HepG2 (cell line): ENCODE data around the gene GMEB2. TPM values are rescaled to one million over a fixed set of nuclear protein-coding genes. Genes with fewer than 3 reads are reported as not detected.
A peak's percentile ranks its signal among the peaks of the same experiment; 100 is the strongest.

ENCODE experiments used
- ATRX ChIP-seq: sonication (generic); formaldehyde crosslinking; IDR thresholded peaks from 2 replicates; pipeline ENCODE4 v1.4.0; 2020; ENCODE audit warnings: missing genetic modification reagents, borderline replicate concordance
- GATAD2A ChIP-seq: IDR thresholded peaks from 2 replicates; pipeline ENCODE4 v1.6.1; 2016
- HES4 ChIP-seq: sonication (generic); formaldehyde crosslinking; IDR thresholded peaks from 2 replicates; pipeline ENCODE4 v1.9.0; 2021; ENCODE audit warnings: mild to moderate bottlenecking, missing genetic modification reagents, borderline replicate concordance
- HMGXB4 ChIP-seq, 2 experiments: sonication (generic) in 1 of 2; formaldehyde crosslinking in 1 of 2; IDR thresholded peaks; 2 replicates each; pipeline versions ENCODE4 v1.4.0 to v1.6.1; 2018 to 2020; ENCODE audit warnings: missing genetic modification reagents in 2 of 2, borderline replicate concordance in 1 of 2, low read depth in 1 of 2, mild to moderate bottlenecking in 1 of 2, missing biosample characterization in 1 of 2
- KLF13 ChIP-seq: sonication (generic); formaldehyde crosslinking; IDR thresholded peaks from 2 replicates; pipeline ENCODE4 v1.4.0; 2020; ENCODE audit warnings: mild to moderate bottlenecking, missing genetic modification reagents
- MAZ ChIP-seq, 2 experiments: sonication (generic) in 1 of 2; formaldehyde crosslinking in 1 of 2; IDR thresholded peaks; 2 replicates each; pipeline versions ENCODE4 v1.5.0 to v1.6.1; 2012 to 2020; ENCODE audit warnings: low read depth in 2 of 2, mild to moderate bottlenecking in 2 of 2, borderline replicate concordance in 1 of 2, improper control_type of control experiment in 1 of 2, low read length in 1 of 2, missing genetic modification reagents in 1 of 2, moderate library complexity in 1 of 2
- MZF1 ChIP-seq: sonication (generic); formaldehyde crosslinking; IDR thresholded peaks from 2 replicates; pipeline ENCODE4 v1.8.1; 2023; ENCODE audit warnings: mild to moderate bottlenecking, missing genetic modification reagents, borderline replicate concordance
- SALL2 ChIP-seq: sonication (generic); formaldehyde crosslinking; IDR thresholded peaks from 2 replicates; pipeline ENCODE4 v1.8.1; 2023; ENCODE audit warnings: mild to moderate bottlenecking, missing genetic modification reagents, inconsistent platforms
- SAP130 ChIP-seq: IDR thresholded peaks from 2 replicates; pipeline ENCODE4 v1.6.1; 2016; ENCODE audit warnings: low read depth
- SP2 ChIP-seq: sonication (generic); formaldehyde crosslinking; IDR thresholded peaks from 2 replicates; pipeline ENCODE4 v1.5.1; 2020; ENCODE audit warnings: mild to moderate bottlenecking, missing genetic modification reagents
- YY1 ChIP-seq: IDR thresholded peaks from 2 replicates; pipeline ENCODE4 v1.6.1; 2011; ENCODE audit warnings: low read length, low read depth, moderate library complexity, mild to moderate bottlenecking; ENCODE audit not compliant: insufficient read depth, insufficient replicate concordance
- ZHX2 ChIP-seq, 2 experiments: sonication (generic) in 1 of 2; formaldehyde crosslinking in 1 of 2; IDR thresholded peaks; 2 replicates each; pipeline versions ENCODE4 v1.6.1 to v1.9.0; 2014 to 2022; ENCODE audit warnings: antibody characterized with exemption in 1 of 2, borderline replicate concordance in 1 of 2, inconsistent platforms in 1 of 2, low read depth in 1 of 2, missing genetic modification reagents in 1 of 2
- ZMAT3 ChIP-seq: sonication (generic); formaldehyde crosslinking; conservative IDR thresholded peaks from 2 replicates; pipeline ENCODE4 v1.7.0; 2021; ENCODE audit warnings: missing genetic modification reagents
- ZNF124 ChIP-seq: sonication (generic); formaldehyde crosslinking; IDR thresholded peaks from 2 replicates; pipeline ENCODE4 v1.4.0; 2020; ENCODE audit warnings: missing genetic modification reagents
- ZNF543 ChIP-seq: sonication (generic); formaldehyde crosslinking; IDR thresholded peaks from 2 replicates; pipeline ENCODE4 v1.4.0; 2020; ENCODE audit warnings: mild to moderate bottlenecking, missing genetic modification reagents
- ZNF570 ChIP-seq: sonication (generic); formaldehyde crosslinking; IDR thresholded peaks from 2 replicates; pipeline ENCODE4 v1.4.0; 2020; ENCODE audit warnings: mild to moderate bottlenecking, missing genetic modification reagents, borderline replicate concordance
- ZNF580 ChIP-seq: IDR thresholded peaks from 2 replicates; pipeline ENCODE4 v1.6.1; 2016; ENCODE audit warnings: low read depth, borderline replicate concordance
- ZNF589 ChIP-seq: sonication (generic); formaldehyde crosslinking; conservative IDR thresholded peaks from 2 replicates; pipeline ENCODE4 v1.8.0; 2022; ENCODE audit warnings: mild to moderate bottlenecking, moderate library complexity, missing genetic modification reagents
- ZNF652 ChIP-seq: IDR thresholded peaks from 2 replicates; pipeline ENCODE4 v1.6.1; 2016; ENCODE audit warnings: low read depth, borderline replicate concordance
- ZNF790 ChIP-seq: sonication (generic); formaldehyde crosslinking; IDR thresholded peaks from 2 replicates; pipeline ENCODE4 v1.8.0; 2022; ENCODE audit warnings: missing genetic modification reagents, mild to moderate bottlenecking, borderline replicate concordance
- polyA plus RNA-seq, 8 experiments: library from polyadenylated mRNA; depleted of rRNA in 3 of 8; stranded (reverse) in 7 of 8; unstranded in 1 of 8; fragments of >200 nt; fragmentation: Illumina TruSeq in 4 of 8; extraction: Trizol in 4 of 8; gene quantifications; 2 replicates each; pipeline versions ENCODE4 v1.2.1 to v1.2.3, GENCODE V29; 2011 to 2016; ENCODE audit warnings: low read depth in 4 of 8, missing spikeins in 1 of 8, mixed read lengths in 1 of 8; ENCODE audit not compliant: insufficient read depth in 1 of 8
- total RNA-seq, 5 experiments: library from RNA; depleted of rRNA; stranded (reverse); fragments of >200 nt; fragmentation: Illumina TruSeq; extraction: Trizol; gene quantifications; 2 replicates each; pipeline ENCODE4 v1.2.3, GENCODE V29; 2016; ENCODE audit warnings: low read depth in 1 of 5

The GMEB2 gene
- total and polyA plus RNA-seq, 2 of the 13 experiments (the other 11 are each of a cell fraction or from before 2014, with no cell fraction given), result 10.6 to 12.4 TPM

GRCh38 chr20:63572788-63573646, 53.9 kb downstream of the GMEB2 start (continued):
- peak in 1 of 2 experiments; percentile 36; a peak in 1 of 4 replicates for TF ChIP-seq HMGXB4 (CRISPR knock-in tag; IDR thresholded peaks at IDR 0.05; ENCODE audit: borderline replicate concordance in 1 of 2, low read depth in 1 of 2)
- TF ChIP-seq ZNF580 (CRISPR knock-in tag), result no peak
- no peak for TF ChIP-seq ZNF570 (CRISPR knock-in tag)
- no peak for TF ChIP-seq ZNF790 (CRISPR knock-in tag)
- no peak for TF ChIP-seq ZMAT3 (CRISPR knock-in tag)
- no peak for TF ChIP-seq SP2 (CRISPR knock-in tag)
- TF ChIP-seq MZF1, result no peak
- TF ChIP-seq ZHX2 (IDR thresholded peaks at IDR 0.05; ENCODE audit: low read depth), result peak; percentile 6; the same call in 1 of the 2 replicates
- no peak for TF ChIP-seq ZHX2 (CRISPR knock-in tag; IDR thresholded peaks at IDR 0.05; ENCODE audit: borderline replicate concordance)
- no peak for TF ChIP-seq ZNF124 (CRISPR knock-in tag)
- TF ChIP-seq YY1, result peak; percentile 58
- 0 out of 2 replicates have a peak, but pooled peaks have one; percentile 7 for TF ChIP-seq KLF13 (CRISPR knock-in tag)
- TF ChIP-seq ZNF589 (CRISPR knock-in tag), result no peak
- no peak for TF ChIP-seq SALL2 (CRISPR knock-in tag)
- peak; percentile 49; the same call in 1 of the 2 replicates for TF ChIP-seq GATAD2A
- peak; percentile 32; the same call in 1 of the 2 replicates for TF ChIP-seq MAZ (IDR thresholded peaks at IDR 0.05; ENCODE audit: borderline replicate concordance, low read depth, low read length)
- TF ChIP-seq MAZ (CRISPR knock-in tag; IDR thresholded peaks at IDR 0.05; ENCODE audit: low read depth), result peak; percentile 44; the same call in 1 of the 2 replicates
- no peak for TF ChIP-seq ATRX (CRISPR knock-in tag)
- TF ChIP-seq ZNF652 (CRISPR knock-in tag), result no peak
- no peak for TF ChIP-seq ZNF543 (CRISPR knock-in tag)
- 0 out of 2 replicates have a peak, but pooled peaks have one; percentile 18 for TF ChIP-seq SAP130 (CRISPR knock-in tag)
- TF ChIP-seq HES4 (CRISPR knock-in tag), result 0 out of 2 replicates have a peak, but pooled peaks have one; percentile 79
